BJ (cell line): ENCODE data around the gene LRRC17. TPM values are rescaled to one million over a fixed set of nuclear protein-coding genes. Genes with fewer than 3 reads are reported as not detected.

ENCODE experiments used
- CTCF ChIA-PET: fragments of 350-600 bp; formaldehyde crosslinking; extraction: SDS; loops from one replicate; lab custom pipeline; 2021; ENCODE audit warnings: antibody characterized with exemption, inconsistent platforms; lab: Yijun Ruan, JAX
- POLR2A ChIA-PET: fragments of 300-600 bp; sonication (Branson Sonifier 250); formaldehyde crosslinking; extraction: SDS; loops from one replicate; lab custom pipeline; 2021; ENCODE audit warnings: antibody characterized with exemption; lab: Charles Lee
- DNase-seq: peaks from one replicate; pipeline ENCODE4 v3.0.0-alpha.2; 2011; ENCODE audit warnings: low read depth
- H3K27me3 ChIP-seq: 2 replicates; pipeline ENCODE4 v1.6.0; 2011; ENCODE audit warnings: low read length; ENCODE audit not compliant: control insufficient read depth, insufficient read depth
- H3K36me3 ChIP-seq: 2 replicates; pipeline ENCODE4 v1.5.1; 2011; ENCODE audit warnings: low read length; ENCODE audit not compliant: control insufficient read depth, insufficient read depth
- H3K4me3 ChIP-seq: 2 replicates; pipeline ENCODE4 v1.5.1; 2011; ENCODE audit warnings: low read depth, mild to moderate bottlenecking, control low read depth, low read length
- polyA plus RNA-seq: library from polyadenylated mRNA; depleted of rRNA; stranded (reverse); fragments of >200 nt; gene quantifications from 2 replicates; pipeline ENCODE4 v1.2.3, GENCODE V29; 2011
- TF ChIP-seq, protein P1 (sequence below): IDR thresholded peaks from 2 replicates; pipeline ENCODE4 v1.5.1; 2011; ENCODE audit warnings: low read depth, mild to moderate bottlenecking, control low read depth, inconsistent platforms, low read length, moderate library complexity; ENCODE audit not compliant: insufficient read depth

LRRC17 gene
- polyA plus RNA-seq, 1 experiment: 2.4 TPM

DNA sequence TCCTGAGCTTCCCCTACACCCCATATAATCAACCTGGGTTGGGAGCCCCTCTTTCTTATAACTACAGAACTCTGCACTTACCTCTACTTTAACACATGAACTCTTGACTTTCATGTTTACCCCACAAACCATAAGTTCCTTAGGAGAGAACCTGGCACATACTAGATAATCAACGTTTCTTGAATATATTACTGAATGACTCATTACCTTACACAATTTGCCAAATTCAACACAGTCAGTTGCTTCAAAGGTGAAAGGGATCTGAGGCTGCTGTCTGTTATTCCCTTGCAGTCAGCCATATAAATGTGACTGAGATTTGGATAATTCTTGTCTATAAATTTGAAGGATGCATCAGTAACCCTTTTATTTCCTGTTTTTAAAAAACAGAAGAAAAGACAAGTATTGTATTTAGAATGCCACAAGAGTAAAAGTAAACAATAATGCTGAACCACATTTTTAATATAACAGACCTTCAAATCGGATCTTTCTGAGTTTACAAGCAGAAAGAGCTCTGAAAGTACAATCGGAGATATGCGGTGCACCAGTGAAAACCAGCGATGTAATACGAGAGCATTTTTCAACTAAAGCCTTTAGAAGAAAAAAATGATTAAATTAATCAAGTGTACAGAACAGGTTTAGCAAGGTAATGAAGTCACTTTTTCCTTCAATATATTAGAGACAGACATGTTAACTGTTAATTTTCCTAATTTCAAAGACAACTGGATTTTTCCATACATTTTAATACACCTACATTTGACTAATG, 29.5 kb upstream of the LRRC17 start:
- Histone ChIP-seq H3K4me3 (no peak overlapping the region), H3K36me3 (no peaks in the 10 kb centered on the region), H3K27me3 (no peaks in the 10 kb centered on the region)
- ChIA-PET POLR2A (no interaction called here), CTCF (interaction anchor here (2.1 kb wide), 1 partner anchor 8 kb away, joined by 7 read pairs; no protein-coding TSS in a partner anchor)
- DNase-seq: no peak
- TF ChIP-seq, protein P1, sequence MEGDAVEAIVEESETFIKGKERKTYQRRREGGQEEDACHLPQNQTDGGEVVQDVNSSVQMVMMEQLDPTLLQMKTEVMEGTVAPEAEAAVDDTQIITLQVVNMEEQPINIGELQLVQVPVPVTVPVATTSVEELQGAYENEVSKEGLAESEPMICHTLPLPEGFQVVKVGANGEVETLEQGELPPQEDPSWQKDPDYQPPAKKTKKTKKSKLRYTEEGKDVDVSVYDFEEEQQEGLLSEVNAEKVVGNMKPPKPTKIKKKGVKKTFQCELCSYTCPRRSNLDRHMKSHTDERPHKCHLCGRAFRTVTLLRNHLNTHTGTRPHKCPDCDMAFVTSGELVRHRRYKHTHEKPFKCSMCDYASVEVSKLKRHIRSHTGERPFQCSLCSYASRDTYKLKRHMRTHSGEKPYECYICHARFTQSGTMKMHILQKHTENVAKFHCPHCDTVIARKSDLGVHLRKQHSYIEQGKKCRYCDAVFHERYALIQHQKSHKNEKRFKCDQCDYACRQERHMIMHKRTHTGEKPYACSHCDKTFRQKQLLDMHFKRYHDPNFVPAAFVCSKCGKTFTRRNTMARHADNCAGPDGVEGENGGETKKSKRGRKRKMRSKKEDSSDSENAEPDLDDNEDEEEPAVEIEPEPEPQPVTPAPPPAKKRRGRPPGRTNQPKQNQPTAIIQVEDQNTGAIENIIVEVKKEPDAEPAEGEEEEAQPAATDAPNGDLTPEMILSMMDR: no peak

DNA sequence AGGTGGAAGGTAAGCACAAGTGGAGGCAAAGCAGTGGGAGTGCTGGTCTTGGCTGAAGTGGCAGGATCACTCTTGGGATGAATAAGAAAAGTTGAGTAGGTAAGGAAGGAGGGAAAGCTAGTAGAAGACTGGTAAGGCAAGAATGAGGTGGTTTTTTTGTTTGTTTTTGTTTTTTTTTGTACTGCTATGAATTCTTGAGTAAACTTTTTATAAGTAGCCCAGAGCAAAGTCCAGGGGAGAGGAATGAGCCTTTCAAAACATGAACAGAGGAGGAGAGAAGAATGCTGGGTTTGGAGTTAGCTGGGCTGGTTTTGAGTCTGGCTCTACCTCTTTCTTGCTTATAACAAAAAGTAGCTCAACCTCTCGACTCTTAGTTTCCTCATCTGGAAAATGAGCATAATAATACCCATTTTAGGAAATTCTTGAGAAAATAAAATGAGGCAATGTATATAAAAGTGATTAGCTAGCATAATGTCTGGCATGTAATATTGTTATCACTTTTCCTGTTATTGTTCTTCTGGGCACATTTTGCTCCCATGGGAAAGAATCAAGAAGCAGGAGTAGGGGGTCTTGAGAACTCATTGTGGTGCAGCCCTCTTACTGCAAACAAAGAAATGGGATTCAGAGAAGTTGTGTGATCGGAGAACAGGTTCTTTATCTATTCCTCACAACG, 24.1 kb upstream of the LRRC17 start:
- DNase-seq: no peak
- CTCF ChIA-PET: no interaction called here
- Histone ChIP-seq H3K27me3 (no peaks in the 10 kb centered on the region), H3K4me3 (no peak overlapping the region), H3K36me3 (no peaks in the 10 kb centered on the region)
- TF ChIP-seq, protein P1: no peak
- POLR2A ChIA-PET: no interaction called here

DNA sequence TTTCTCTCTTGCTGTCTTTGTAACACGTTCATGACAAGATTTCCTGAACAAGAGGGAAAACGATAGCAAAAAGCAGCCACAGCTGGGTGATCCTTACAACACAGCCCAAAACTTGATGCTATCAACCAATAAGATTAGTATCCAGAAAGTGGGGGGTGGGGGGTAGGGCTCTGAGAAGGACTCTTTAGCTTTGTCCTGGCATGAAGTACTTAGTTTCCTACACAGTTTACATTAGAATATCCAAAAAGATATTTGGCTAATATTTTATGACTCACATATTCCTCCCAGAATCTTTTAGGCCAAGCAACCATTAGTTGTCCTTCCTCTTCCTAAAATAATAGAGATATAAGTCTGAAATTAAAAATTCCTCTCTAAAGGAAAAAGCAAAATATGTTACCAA, 22.9 kb upstream of the LRRC17 start:
- H3K27me3 ChIP-seq: no peaks in the 10 kb centered on the region
- TF ChIP-seq, protein P1: no peak
- POLR2A ChIA-PET: no interaction called here
- H3K36me3 ChIP-seq: no peaks in the 10 kb centered on the region
- H3K4me3 ChIP-seq: no peak overlapping the region
- CTCF ChIA-PET: interaction anchor here (1.7 kb wide), 1 partner anchor 172 kb away, joined by 4 read pairs; no protein-coding TSS in a partner anchor
- DNase-seq: no peak

DNA sequence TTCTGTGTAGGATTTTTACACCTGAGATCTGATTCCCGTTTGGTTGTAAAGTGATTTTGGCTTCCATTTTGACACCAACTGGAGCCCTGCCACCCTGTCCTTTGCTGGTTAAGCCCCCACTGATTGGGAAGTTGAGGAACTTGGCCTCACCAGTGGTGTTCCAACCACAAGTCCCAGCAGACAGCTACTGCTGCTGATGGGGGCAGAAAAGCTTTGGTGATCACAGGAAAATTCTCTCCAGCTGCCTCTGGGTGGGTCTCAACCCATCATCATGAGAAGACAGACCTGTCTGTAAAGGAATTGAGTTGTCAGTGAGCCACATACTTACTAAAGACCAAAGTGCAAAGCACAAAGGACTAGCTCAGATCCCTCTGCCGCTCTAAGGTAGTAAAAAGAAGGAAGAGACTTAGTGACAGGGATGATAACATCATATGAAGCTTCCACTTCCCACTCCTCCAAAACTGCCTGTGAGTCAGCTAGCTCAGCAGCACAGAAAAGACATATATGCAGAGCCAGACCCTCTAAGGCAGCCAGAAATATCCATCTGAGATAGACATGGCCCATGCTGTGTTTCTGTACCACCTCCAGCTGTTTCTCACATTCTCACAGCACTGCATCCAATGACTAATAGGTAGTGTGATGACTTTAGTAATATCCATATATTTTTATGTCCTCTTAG, 22.4 kb upstream of the LRRC17 start:
- H3K27me3 ChIP-seq: no peaks in the 10 kb centered on the region
- POLR2A ChIA-PET: no interaction called here
- no peak overlapping the region for H3K4me3 ChIP-seq
- no peaks in the 10 kb centered on the region for H3K36me3 ChIP-seq
- CTCF ChIA-PET: interaction anchor here (1.7 to 2.6 kb wide), 2 partner anchors 8 to 171 kb away, joined by 4 to 7 read pairs; no protein-coding TSS in a partner anchor
- no peak for DNase-seq
- TF ChIP-seq, protein P1: no peak
